ENCODE results near the gene ODC1. TPM values are rescaled to one million over a fixed set of nuclear protein-coding genes. Genes with fewer than 3 reads are reported as not detected.

Gene ODC1
- total and polyA plus RNA-seq, 12 donors = 4.1 to 92.8 (median 56.0) TPM

GRCh38 chr2:10415640-10416039, 32.5 kb downstream of the ODC1 start:
- no peak for TF ChIP-seq CTCF (IDR thresholded peaks at IDR 0.05)
- H3K9me3 ChIP-seq = peaks cover 0 to 4% (median 0%) of the 10 kb centered on the region in 11 donors
- no peak overlapping the region for H3K4me3 ChIP-seq
- ATAC-seq (no peak), DNase-seq (no peak)
- WGBS, 2 donors = 80 to 84% methylated on average over 12 of the region's 12 CpGs
- peaks cover 0 to 18% (median 11%) of the 10 kb centered on the region in 9 donors for H3K4me1 ChIP-seq
- H3K36me3 ChIP-seq = peaks cover 0 to 24% (median 0%) of the 10 kb centered on the region in 9 donors
- H3K27ac ChIP-seq = no peak overlapping the region
- H3K27me3 ChIP-seq = no peaks in the 10 kb centered on the region
- intact Hi-C loops (cut with DNase I) = loop anchor here in 1 of 10 donors (10.0 kb wide), 1 partner anchor 151 kb away; no protein-coding TSS in a partner anchor

GRCh38 chr2:10415048-10415447, 33.1 kb downstream of the ODC1 start:
- no peaks in the 10 kb centered on the region for H3K27me3 ChIP-seq
- 95 to 97% methylated on average over 8 of the region's 8 CpGs for WGBS, 2 donors
- peaks cover 0 to 4% (median 0%) of the 10 kb centered on the region in 11 donors for H3K9me3 ChIP-seq
- H3K4me3 ChIP-seq = no peak overlapping the region
- peak in 1 of 8 donors; percentile 29 for ATAC-seq
- no peak overlapping the region for H3K27ac ChIP-seq
- intact Hi-C loops (cut with DNase I) = loop anchor here in 1 of 10 donors (10.0 kb wide), 1 partner anchor 150 kb away; no protein-coding TSS in a partner anchor
- DNase-seq = no peak
- H3K4me1 ChIP-seq = peaks cover 0 to 18% (median 12%) of the 10 kb centered on the region in 9 donors
- peaks cover 0 to 18% (median 0%) of the 10 kb centered on the region in 9 donors for H3K36me3 ChIP-seq
- no peak for TF ChIP-seq CTCF (IDR thresholded peaks at IDR 0.05)

GRCh38 chr2:10414591-10414990, 33.5 kb downstream of the ODC1 start:
- intact Hi-C loops (cut with DNase I) = loop anchor here in 6 of 10 donors (5.0 to 10.0 kb wide), 3 partner anchors 150 to 287 kb away; no protein-coding TSS in a partner anchor
- peak in 6 of 8 donors; percentile 6 to 43 (median 30) for ATAC-seq
- Histone ChIP-seq H3K36me3 (peaks cover 0 to 14% (median 0%) of the 10 kb centered on the region in 9 donors), H3K9me3 (peaks cover 0 to 4% (median 0%) of the 10 kb centered on the region in 11 donors), H3K4me1 (peaks cover 0 to 18% (median 16%) of the 10 kb centered on the region in 9 donors), H3K4me3 (no peak overlapping the region), H3K27me3 (no peaks in the 10 kb centered on the region), H3K27ac (no peak overlapping the region)
- no peak for TF ChIP-seq CTCF (IDR thresholded peaks at IDR 0.05)
- WGBS, 2 donors = 41 to 56% methylated on average over 10 of the region's 10 CpGs
- DNase-seq = no peak

DNA sequence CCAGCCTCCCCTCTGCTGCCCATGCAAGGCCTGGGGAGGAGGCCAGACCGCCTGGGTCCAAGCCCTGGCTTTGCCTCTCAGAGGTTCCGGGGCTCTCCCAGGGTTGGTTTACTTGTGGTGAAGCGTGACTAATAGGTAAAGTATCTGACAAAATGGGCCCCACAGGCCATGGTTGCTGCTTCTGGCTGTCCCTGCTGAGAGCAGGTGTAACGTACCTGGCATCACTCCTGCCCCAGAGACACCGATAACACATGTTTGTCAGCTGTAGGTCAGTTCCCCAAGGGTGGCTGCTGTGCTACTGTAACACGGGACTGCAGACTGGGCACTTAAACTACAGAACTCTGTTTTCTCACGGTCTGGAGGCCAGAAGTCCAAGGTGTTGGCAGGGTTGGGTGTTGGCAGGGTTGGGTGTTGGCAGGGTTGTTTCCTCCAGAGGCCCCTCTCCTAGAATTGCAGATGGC, 34.1 kb downstream of the ODC1 start:
- Histone ChIP-seq H3K27ac (no peak overlapping the region), H3K27me3 (no peaks in the 10 kb centered on the region), H3K4me3 (no peak overlapping the region), H3K9me3 (peaks cover 0 to 4% (median 0%) of the 10 kb centered on the region in 11 donors), H3K4me1 (peaks cover 4 to 23% (median 19%) of the 10 kb centered on the region in 9 donors), H3K36me3 (peaks cover 0 to 10% (median 0%) of the 10 kb centered on the region in 9 donors)
- WGBS, 2 donors = 58 to 66% methylated on average over 7 of the region's 7 CpGs
- DNase-seq (no peak), ATAC-seq (peak in 3 of 8 donors; percentile 2 to 50 (median 21))
- intact Hi-C loops (cut with DNase I) = loop anchor here in 6 of 10 donors (5.0 to 10.0 kb wide), 3 partner anchors 149 to 287 kb away; no protein-coding TSS in a partner anchor
- TF ChIP-seq CTCF (IDR thresholded peaks at IDR 0.05) = no peak

All from heart right ventricle (tissue), 16 donors.